Measurements from ENCODE around the gene BCAR1. TPM values are rescaled to one million over a fixed set of nuclear protein-coding genes. Genes with fewer than 3 reads are reported as not detected.
"Not testable (repeated sequence)": the region's sequence is repeated elsewhere in the genome, so short reads cannot be mapped to it uniquely, and the experiment has no call there.

Gene BCAR1
- total and polyA plus RNA-seq, 12 donors: 54.6 to 85.2 (median 71.3) TPM

GRCh38 chr16:75217389-75217851 lies 34.0 kb downstream of the BCAR1 start:
- no peaks in the 10 kb centered on the region for H3K36me3 ChIP-seq
- DNase-seq: no peak
- intact Hi-C loops (cut with DNase I): no loop called here
- H3K9me3 ChIP-seq: no peaks in the 10 kb centered on the region
- H3K27ac ChIP-seq: no peak overlapping the region
- no peak for ATAC-seq
- WGBS, 2 donors: 87 to 94% methylated on average over 11 of the region's 11 CpGs
- no peak for TF ChIP-seq CTCF (IDR thresholded peaks at IDR 0.05)
- peaks cover 0 to 7% (median 0%) of the 10 kb centered on the region in 9 donors for H3K4me1 ChIP-seq
- H3K4me3 ChIP-seq: no peak overlapping the region
- no peaks in the 10 kb centered on the region for H3K27me3 ChIP-seq

DNA sequence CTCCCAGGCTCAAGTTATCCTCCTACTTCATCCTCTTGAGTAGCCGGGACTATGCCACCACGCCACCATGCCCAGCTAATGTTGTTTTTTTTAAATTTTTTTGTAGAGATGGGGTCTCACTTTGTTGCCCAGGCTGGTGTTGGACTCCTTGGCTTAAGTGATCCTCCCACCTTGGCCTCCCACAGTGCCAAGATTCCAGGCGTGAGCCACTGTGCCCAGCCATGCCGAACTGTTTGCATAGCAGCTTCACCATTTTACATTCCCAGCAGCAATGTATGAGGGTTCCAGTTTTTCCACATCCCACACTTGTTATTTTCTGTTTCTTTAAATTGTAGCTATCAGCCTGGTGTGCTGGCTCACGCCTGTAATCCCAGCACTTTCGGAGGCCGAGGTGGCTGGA lies 34.8 kb downstream of the BCAR1 start:
- whole genome bisulfite sequencing, 2 donors: 88 to 92% methylated on average over 7 of the region's 7 CpGs
- Histone ChIP-seq H3K27ac (no peak overlapping the region), H3K27me3 (no peaks in the 10 kb centered on the region), H3K4me1 (peaks cover 0 to 7% (median 0%) of the 10 kb centered on the region in 9 donors), H3K36me3 (no peaks in the 10 kb centered on the region), H3K9me3 (no peaks in the 10 kb centered on the region), H3K4me3 (no peak overlapping the region)
- ATAC-seq: no peak
- intact Hi-C loops (cut with DNase I): no loop called here
- no peak for DNase-seq
- no peak for TF ChIP-seq CTCF (IDR thresholded peaks at IDR 0.05)

DNA sequence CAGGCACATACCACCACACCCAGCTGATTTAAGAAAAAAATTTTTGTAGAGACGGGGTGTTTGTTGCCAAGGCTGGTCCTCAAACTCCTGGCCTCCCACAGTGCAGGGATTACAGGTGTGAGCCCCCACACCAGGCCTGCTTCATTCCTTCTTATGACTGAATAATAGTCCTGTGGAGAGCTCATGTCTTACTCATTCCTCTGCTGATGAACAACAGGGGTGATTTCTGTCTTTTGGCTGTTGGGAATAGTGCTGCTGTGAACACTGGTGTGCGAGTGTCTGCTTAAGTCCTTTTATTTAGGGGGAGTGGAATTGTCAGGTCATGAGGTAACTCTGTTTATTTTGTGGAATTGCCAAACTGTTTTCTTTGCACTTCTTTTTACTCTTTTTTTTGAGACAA lies 35.3 kb downstream of the BCAR1 start:
- no peak for TF ChIP-seq CTCF (IDR thresholded peaks at IDR 0.05)
- H3K27me3 ChIP-seq: no peaks in the 10 kb centered on the region
- peaks cover 0 to 7% (median 0%) of the 10 kb centered on the region in 9 donors for H3K4me1 ChIP-seq
- WGBS, 2 donors: 84 to 89% methylated on average over 2 of the region's 2 CpGs
- ATAC-seq (no peak), DNase-seq (no peak)
- H3K27ac ChIP-seq: no peak overlapping the region
- no peak overlapping the region for H3K4me3 ChIP-seq
- intact Hi-C loops (cut with DNase I): no loop called here
- no peaks in the 10 kb centered on the region for H3K9me3 ChIP-seq
- H3K36me3 ChIP-seq: no peaks in the 10 kb centered on the region

DNA sequence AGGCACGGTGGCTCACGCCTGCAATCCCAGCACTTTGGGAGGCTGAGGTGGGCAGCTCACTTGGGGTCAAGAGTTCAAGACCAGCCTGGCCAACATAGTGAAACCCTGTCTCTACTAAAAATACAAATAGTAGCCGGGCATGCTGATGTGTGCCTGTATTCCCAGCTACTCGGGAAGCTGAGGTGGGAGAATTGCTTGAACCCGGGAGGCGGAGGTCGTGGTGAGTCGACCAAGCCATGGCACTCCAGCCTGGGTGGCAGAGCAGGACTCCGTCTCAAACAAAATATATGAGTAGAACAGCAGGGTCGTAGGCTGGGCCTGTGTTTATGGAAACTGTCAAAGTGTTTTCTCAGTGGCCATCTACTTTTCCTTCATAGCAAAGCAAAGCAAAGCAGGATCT lies 40.1 kb downstream of the BCAR1 start:
- intact Hi-C loops (cut with DNase I); H3K27ac ChIP-seq; ATAC-seq; DNase-seq; H3K27me3 ChIP-seq; H3K36me3 ChIP-seq; H3K4me3 ChIP-seq; H3K4me1 ChIP-seq; H3K9me3 ChIP-seq: not testable (repeated sequence)
- WGBS, 2 donors: 88 to 90% methylated on average over 10 of the region's 10 CpGs

DNA sequence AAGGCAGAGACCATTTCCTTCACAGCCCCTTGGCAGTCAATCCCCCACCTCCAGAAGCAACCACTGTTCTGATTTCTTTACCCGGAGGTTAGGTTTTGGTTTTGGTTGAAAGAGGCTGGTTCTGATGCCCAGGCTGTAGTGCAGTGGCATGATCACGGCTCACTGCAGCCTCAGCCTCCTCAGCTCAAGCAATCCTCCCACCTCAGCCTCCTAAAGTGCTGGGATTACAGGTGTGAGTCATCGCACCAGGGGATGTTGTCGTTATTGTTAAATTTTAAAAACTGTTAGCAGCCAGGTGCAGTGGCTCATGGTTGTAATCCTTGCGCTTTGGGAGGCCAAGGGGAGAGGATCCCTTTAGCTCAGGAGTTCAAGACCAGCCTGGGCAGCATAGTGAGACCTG lies 41.5 kb downstream of the BCAR1 start:
- Histone ChIP-seq H3K4me1 (no peaks in the 10 kb centered on the region), H3K4me3 (no peak overlapping the region), H3K9me3 (no peaks in the 10 kb centered on the region), H3K36me3 (no peaks in the 10 kb centered on the region), H3K27me3 (no peaks in the 10 kb centered on the region), H3K27ac (no peak overlapping the region)
- no peak for DNase-seq
- ATAC-seq: no peak
- 89 to 94% methylated on average over 5 of the region's 5 CpGs for WGBS, 2 donors
- intact Hi-C loops (cut with DNase I): loop anchor here in 1 of 10 donors (10.0 kb wide), 1 partner anchor 175 kb away; no protein-coding TSS in a partner anchor
- no peak for TF ChIP-seq CTCF (IDR thresholded peaks at IDR 0.05)

GRCh38 chr16:75209514-75209913 lies 41.9 kb downstream of the BCAR1 start:
- not testable (repeated sequence) for H3K4me3 ChIP-seq, H3K4me1 ChIP-seq, H3K27me3 ChIP-seq, H3K36me3 ChIP-seq, H3K27ac ChIP-seq, ATAC-seq, DNase-seq, H3K9me3 ChIP-seq
- intact Hi-C loops (cut with DNase I): loop anchor here in 1 of 10 donors (10.0 kb wide), 1 partner anchor 175 kb away; no protein-coding TSS in a partner anchor
- 82 to 92% methylated on average over 7 of the region's 7 CpGs for WGBS, 2 donors
